Activated naive CD4-positive, alpha-beta T cell treated with anti-CD3 and anti-CD28 coated beads, Interleukin-2, amount 10 ng/mL, durations not matched to agents 5 hours and 36 hours (primary cell): Measurements from ENCODE around the gene EEIG1. TPM values are rescaled to one million over a fixed set of nuclear protein-coding genes. Genes with fewer than 3 reads are reported as not detected.

Experiments
- total RNA-seq, 2 experiments: library from RNA; stranded (reverse); gene quantifications; one replicate each; pipeline ENCODE4 v1.2.3, GENCODE V29; 2021

The EEIG1 gene
- total RNA-seq = 100 to 1,000 TPM; 405 to 422 TPM

GRCh38 chr9:127980706-127981558 is at the start of gene EEIG1:
EEIG1 (minus strand) TSS chr9:127980989; CDS start chr9:127980137, 852 bp downstream.

GRCh38 chr9:127937388-127938297 is 43.1 kb downstream of the EEIG1 start, which contains the start of gene DPM2:
DPM2 (minus strand) TSS chr9:127937854; CDS start chr9:127937820, 34 bp downstream.

Other genes starting within 250 kb of the EEIG1 start
- 10 to 100 TPM; 18.4 to 20.1 TPM for gene TOR2A, start 245.7 kb downstream of the EEIG1 start, total RNA-seq
- 10 to 100 TPM; 70.4 to 70.6 TPM for gene SH2D3C, start 202.3 kb downstream of the EEIG1 start, total RNA-seq
- gene CDK9, start 195.0 kb downstream of the EEIG1 start, total RNA-seq = 100 to 1,000 TPM in 1 of 2 experiments, 10 to 100 TPM in 1; 95.2 to 102 TPM
- 10 to 100 TPM; 73.4 to 77.3 TPM for gene FPGS, start 178.1 kb downstream of the EEIG1 start, total RNA-seq
- 10 to 100 TPM; 18.3 TPM for gene ENG, start 126.3 kb downstream of the EEIG1 start, total RNA-seq
- gene AK1, start 103.3 kb downstream of the EEIG1 start, total RNA-seq = 10 to 100 TPM; 65.7 to 83.0 TPM
- 100 to 1,000 TPM; 119 to 129 TPM for gene ST6GALNAC6, start 81.4 kb downstream of the EEIG1 start, total RNA-seq
- gene ST6GALNAC4, start 63.9 kb downstream of the EEIG1 start, total RNA-seq = 10 to 100 TPM; 29.6 to 32.1 TPM
- 1 to 10 TPM; 1.0 to 1.2 TPM for gene PIP5KL1, start 50.2 kb downstream of the EEIG1 start, total RNA-seq
- gene DPM2, start 43.1 kb downstream of the EEIG1 start, total RNA-seq = 10 to 100 TPM; 59.0 to 60.3 TPM
- gene NAIF1, start 86.3 kb upstream of the EEIG1 start, total RNA-seq = 10 to 100 TPM; 11.0 to 12.9 TPM
- gene SLC25A25, start 87.2 kb upstream of the EEIG1 start, total RNA-seq = 10 to 100 TPM; 15.4 to 16.0 TPM
- gene PTGES2, start 146.7 kb upstream of the EEIG1 start, total RNA-seq = 10 to 100 TPM; 44.6 to 50.5 TPM
- gene LCN2, start 168.5 kb upstream of the EEIG1 start, total RNA-seq = not detected
- gene BBLN, start 179.3 kb upstream of the EEIG1 start, total RNA-seq = 10 to 100 TPM; 95.0 to 96.0 TPM
- gene CIZ1, start 210.6 kb upstream of the EEIG1 start, total RNA-seq = 100 to 1,000 TPM; 118 to 121 TPM
- gene DNM1, start 222.4 kb upstream of the EEIG1 start, total RNA-seq = under 1 TPM; 0.25 to 0.99 TPM